HepG2 (cell line): ENCODE measurements around the gene DDC.

Source experiments
- CTCF ChIP-seq: sonication (generic); formaldehyde crosslinking; IDR thresholded peaks from 2 replicates; pipeline ENCODE4 v1.5.0; 2020; ENCODE audit warnings: mild to moderate bottlenecking, missing genetic modification reagents, moderate library complexity
- ELF1 ChIP-seq: sonication (generic); formaldehyde crosslinking; IDR thresholded peaks from 2 replicates; pipeline ENCODE4 v1.4.0; 2020; ENCODE audit warnings: missing genetic modification reagents
- JUNB ChIP-seq: sonication (generic); formaldehyde crosslinking; IDR thresholded peaks from 2 replicates; pipeline ENCODE4 v1.8.0; 2022; ENCODE audit warnings: missing genetic modification reagents, mild to moderate bottlenecking, borderline replicate concordance
- JUND ChIP-seq: sonication (generic); formaldehyde crosslinking; IDR thresholded peaks from 2 replicates; pipeline ENCODE4 v1.8.0; 2022; ENCODE audit warnings: mild to moderate bottlenecking, missing genetic modification reagents
- MXD1 ChIP-seq: sonication (generic); formaldehyde crosslinking; IDR thresholded peaks from 2 replicates; pipeline ENCODE4 v1.4.0; 2020; ENCODE audit warnings: mild to moderate bottlenecking, missing genetic modification reagents
- RXRA ChIP-seq: sonication (generic); formaldehyde crosslinking; IDR thresholded peaks from 2 replicates; pipeline ENCODE4 v1.5.1; 2020; ENCODE audit warnings: missing genetic modification reagents
- SP5 ChIP-seq: IDR thresholded peaks from 2 replicates; pipeline ENCODE4 v1.6.1; 2016; ENCODE audit warnings: low read depth, borderline replicate concordance
- TEAD3 ChIP-seq: optimal IDR thresholded peaks from 2 replicates; pipeline ENCODE3; 2016; ENCODE audit warnings: borderline replicate concordance
- YEATS2 ChIP-seq: sonication (generic); formaldehyde crosslinking; IDR thresholded peaks from 2 replicates; pipeline ENCODE4 v1.4.0; 2020; ENCODE audit warnings: missing genetic modification reagents, borderline replicate concordance
- ZSCAN12 ChIP-seq: sonication (generic); formaldehyde crosslinking; IDR thresholded peaks from 2 replicates; pipeline ENCODE4 v1.9.0; 2021; ENCODE audit warnings: mild to moderate bottlenecking, missing genetic modification reagents

- TF ChIP-seq YEATS2 (CRISPR knock-in tag) (no peak), MXD1 (CRISPR knock-in tag) (no peak), SP5 (CRISPR knock-in tag) (no peak), CTCF (CRISPR knock-in tag) (no peak), ELF1 (CRISPR knock-in tag) (no peak), ZSCAN12 (no peak), JUND (CRISPR knock-in tag) (no peak), RXRA (CRISPR knock-in tag) (no peak), TEAD3 (CRISPR knock-in tag) (no peak), JUNB (no peak)
Observed at GRCh38 chr7:50565559-50565916, 333 bp upstream of the DDC start.
